GM18870 (cell line): ENCODE data around the gene ATXN10.
"Not testable (repeated sequence)": the region's sequence is repeated elsewhere in the genome, so short reads cannot be mapped to it uniquely, and the experiment has no call there.

ENCODE experiments used
- ATAC-seq: cut with Tn5 transposase; IDR thresholded peaks from one replicate; pipeline ENCODE4 v1.9.1; 2021; ENCODE audit warnings: moderate library complexity; ENCODE audit not compliant: unreplicated experiment

ATXN10 gene

DNA sequence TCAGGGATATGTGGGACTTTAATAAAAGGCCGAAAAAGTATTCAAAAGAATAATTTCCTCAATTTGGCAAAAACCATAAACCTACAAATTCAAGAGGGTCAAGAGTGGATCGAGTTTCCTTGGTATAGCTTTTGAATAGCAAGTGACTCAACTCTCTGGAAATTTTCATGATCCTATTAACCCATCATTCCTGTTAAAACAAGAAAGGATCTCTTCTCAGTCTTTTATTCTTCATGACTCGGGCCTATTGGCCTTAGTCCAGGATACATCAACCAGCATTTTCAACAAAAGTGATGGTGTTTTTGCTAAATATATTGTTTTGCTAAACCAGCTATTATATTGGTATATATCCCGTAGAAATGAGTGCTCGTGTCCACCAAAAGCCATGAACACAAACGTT, 110.3 kb downstream of the ATXN10 start:
- ATAC-seq, result no peak

DNA sequence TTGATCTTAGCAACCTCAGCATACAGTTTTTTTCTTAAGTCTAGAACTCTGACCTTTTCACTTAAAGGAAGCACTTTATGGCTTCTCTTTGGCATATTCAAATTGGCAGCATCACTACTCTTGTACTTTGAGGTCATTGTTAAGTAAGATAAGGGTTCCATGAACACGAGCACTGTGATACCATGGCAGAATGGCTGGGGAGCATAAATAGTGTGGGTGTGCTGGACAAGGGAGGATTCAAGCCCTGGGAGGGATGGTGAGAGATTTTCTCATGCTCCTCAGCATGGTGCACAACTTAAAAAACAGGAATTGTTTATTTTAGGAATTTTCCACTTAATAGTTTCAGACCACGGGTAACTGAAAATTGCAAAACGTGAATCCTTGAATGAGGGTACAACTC, 111.4 kb downstream of the ATXN10 start:
- ATAC-seq, result no peak

- ATAC-seq, result no peak
Measured at GRCh38 chr22:45783690-45784089, 112.1 kb downstream of the ATXN10 start.

GRCh38 chr22:45784357-45785277, 113.0 kb downstream of the ATXN10 start:
- ATAC-seq, result no peak

DNA sequence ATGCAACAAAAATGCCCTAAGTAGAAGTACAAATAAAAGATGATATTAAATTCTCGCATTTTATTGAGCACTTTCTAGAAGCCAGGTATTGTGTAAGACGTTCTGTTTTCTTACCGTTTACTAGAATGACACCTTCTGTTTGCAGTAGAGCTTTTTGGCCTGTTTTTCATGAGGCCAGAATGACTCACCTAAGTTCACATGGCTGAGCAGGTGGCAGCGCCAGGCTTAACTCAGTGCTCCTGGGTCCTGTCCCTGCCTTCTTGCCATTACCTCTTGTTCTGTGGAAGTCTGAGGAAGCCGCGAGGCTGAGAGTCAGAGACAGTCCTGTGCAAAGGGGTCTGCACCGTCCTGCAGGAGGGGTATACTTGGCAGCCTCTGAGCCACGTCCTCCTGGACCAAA, 113.8 kb downstream of the ATXN10 start:
- ATAC-seq, result no peak

DNA sequence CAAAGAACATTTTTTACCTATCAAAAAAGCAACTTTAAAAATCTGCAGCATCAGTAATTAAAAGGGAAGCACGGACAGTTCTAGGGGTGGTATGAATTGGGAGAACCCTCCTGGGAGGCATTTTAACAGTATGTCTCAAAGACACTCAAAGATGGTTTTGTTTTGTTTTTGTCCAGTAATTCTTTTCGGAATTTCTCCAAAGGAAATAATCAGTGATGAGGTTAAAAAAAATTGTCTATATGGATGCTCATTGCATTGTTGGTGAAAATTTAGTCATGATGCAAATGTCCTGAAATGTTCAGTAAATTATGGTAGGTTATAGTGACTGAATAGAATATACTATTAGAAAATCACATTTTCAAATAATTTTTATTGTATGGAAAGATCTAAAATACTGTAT, 115.1 kb downstream of the ATXN10 start:
- ATAC-seq, result no peak

GRCh38 chr22:45787759-45788158, 116.1 kb downstream of the ATXN10 start:
- no peak for ATAC-seq

- ATAC-seq, result no peak
Measured at GRCh38 chr22:45788522-45788921, 116.9 kb downstream of the ATXN10 start.

DNA sequence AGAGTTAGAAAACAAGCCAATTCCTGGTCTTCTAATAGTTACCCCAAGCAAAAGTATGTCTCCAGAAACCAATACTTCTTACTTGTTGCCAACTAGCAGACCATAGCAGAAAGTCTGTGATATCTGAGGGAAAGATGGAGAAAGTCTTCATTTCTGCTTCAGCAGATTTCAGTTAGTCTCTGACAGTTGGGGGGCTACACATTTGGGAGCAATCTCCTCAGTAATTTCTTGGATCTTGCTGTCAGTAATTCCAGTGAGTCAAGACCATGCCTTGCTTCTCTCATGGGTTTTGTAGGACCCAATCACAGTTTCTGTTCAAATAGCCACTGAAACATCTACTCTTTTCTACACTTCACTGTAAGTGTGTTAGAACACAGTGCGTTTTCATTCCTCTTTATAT, 118.8 kb downstream of the ATXN10 start:
- ATAC-seq, result no peak

DNA sequence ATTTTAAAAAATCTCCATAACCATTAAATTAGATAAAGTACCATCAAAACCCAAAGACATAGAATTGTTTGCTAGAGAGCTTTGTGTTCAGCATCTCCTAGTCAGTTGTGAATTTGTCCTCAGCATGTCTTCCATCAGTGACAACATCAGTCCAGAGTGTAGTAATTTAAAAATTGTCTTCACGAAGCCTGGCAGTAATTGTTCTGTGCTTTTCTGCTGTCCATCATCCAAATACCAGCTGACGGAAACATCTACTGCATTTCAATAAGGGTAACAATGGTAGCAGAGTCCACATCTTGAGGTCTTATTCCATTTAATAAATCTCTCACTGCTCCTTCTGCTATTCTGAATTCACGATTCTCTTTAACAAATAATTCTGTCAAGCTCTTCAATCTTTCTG, 121.5 kb downstream of the ATXN10 start:
- no peak for ATAC-seq

- no peak for ATAC-seq
Measured at GRCh38 chr22:45793892-45794291, 122.3 kb downstream of the ATXN10 start.

GRCh38 chr22:45796009-45796408, 124.4 kb downstream of the ATXN10 start:
- ATAC-seq, result not testable (repeated sequence)

GRCh38 chr22:45799291-45799690, 127.7 kb downstream of the ATXN10 start:
- ATAC-seq, result no peak

DNA sequence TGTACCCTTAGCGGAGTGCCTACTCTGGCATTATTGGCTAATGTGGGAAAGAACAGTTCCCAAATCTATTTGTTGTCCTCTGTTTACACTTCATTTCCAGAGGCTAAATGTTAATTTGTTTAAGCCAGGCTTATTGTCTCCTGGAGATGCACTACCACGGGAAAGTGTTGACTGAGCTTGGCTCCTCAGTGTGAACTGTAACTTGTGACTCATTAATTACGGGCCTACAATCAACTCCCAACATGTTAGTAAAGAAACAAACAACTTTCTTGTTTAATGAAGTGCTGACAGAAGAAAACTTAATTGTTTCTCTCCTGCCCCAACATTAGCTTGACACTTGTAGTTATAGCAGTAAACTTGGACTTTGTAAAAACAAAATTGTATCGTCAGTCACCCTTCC, 130.4 kb downstream of the ATXN10 start:
- no peak for ATAC-seq

GRCh38 chr22:45804319-45804985, 132.8 kb downstream of the ATXN10 start:
- no peak for ATAC-seq

DNA sequence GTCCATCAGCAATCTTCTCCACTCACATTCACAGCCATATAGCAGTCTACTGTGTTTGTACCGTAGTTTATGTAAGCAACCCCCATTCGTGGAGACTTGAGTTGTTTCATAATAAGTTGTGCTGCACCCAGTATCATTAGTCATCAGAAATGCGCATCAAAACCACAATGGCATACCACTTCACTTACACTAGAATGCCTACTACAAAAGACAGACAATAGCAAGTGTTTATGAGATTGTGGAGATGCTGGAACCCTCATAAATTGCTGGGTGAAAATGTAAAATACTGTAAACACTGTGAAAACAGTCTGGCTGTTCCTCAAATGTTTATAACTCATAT, 133.3 kb downstream of the ATXN10 start:
- ATAC-seq, result no peak

GRCh38 chr22:45805413-45805812, 133.8 kb downstream of the ATXN10 start:
- ATAC-seq, result no peak

GRCh38 chr22:45807156-45807915, 135.7 kb downstream of the ATXN10 start:
- no peak for ATAC-seq

DNA sequence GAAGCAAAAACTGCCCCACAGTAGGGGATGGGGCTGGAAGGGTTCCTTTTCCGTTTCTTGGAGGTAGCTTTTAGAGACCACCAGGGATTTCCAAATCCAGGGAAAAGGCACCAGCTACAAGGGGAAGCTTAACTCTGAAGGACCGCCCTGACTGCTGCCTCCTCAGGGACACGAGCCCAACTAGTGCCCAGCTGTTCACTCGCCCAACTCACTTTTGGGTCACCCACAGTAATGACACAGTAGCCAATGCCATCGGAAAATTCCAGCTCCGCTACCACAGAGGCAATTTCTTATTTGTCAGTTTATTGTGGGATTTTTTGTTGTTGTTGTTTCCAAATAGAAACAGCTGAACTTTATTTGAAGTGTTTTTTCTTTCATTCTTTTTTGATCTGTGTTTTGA, 141.3 kb downstream of the ATXN10 start:
- ATAC-seq, result no peak

GRCh38 chr22:45814198-45814597, 142.6 kb downstream of the ATXN10 start:
- ATAC-seq, result no peak

DNA sequence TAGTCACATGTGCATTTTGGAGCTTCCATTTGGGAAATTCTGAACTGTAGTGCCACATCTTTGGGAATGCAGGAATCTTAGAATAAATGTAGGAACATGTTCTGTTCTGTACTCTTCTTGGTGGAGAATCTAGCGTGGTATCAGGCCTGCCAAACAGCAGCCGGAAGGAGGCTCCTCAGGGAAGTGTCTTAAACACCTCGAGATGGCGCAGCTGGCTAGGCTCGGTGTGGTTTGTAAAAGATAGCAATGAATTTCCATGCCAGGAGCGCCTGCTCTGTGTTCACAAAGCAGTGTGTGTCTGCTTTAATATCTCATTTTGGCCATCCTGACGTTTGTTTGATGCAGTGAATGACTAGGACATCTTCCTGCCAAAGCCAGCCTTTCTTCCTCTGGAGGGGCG, 145.1 kb downstream of the ATXN10 start:
- no peak for ATAC-seq
